ENCODE data around the gene TMEM37.

DNA sequence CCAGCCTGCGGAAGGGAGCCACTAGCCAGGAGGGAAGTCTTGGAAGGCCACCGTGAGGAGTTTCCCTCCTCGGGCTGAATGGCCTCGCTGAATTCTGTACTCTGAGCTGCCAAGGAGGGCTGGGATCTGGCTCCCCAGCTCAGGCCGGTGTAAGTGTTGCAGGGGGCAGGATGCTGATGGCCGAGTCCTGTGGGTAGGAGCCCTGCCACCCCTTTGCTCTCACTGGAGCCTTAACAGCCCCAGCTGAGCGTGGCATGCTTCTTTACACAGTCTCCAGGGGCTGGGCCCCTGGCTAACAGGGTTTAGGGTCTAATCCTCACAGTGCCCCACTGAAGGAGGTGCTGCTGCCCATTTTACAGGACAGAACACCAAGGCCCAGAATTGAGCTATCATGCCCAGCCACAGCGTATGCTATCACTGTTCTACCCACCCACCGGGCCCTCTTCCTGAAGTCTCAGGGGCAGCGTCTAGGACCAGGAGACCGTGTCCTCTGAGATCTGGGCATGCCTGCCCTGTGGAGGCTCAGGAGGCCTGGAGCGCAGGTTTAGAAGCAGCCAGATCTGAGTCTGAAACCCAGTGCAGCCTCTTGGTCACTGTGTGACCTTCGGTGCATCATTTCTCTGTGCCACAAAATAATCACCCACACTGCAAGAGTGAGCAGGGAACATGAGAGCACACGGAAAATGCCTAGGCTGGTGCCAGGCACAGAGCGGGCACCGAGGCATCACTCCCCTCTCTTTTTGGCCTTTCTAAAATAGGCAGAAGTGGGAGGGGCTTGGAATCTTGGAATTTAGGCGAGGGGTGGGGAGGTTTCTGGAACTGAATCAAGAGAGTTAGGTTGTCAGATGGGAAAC is 42.9 kb downstream of the TMEM37 start:
- TF ChIP-seq RBBP5 (IDR thresholded peaks at IDR 0.05; ENCODE audit: borderline replicate concordance, low read depth, low read length) (no peak), CTCF (IDR thresholded peaks at IDR 0.05; ENCODE audit: control extremely low read depth in 1 of 3, insufficient read depth in 1 of 3, low read depth in 1 of 3, low read length in 3 of 3) (no peak), JUND (IDR thresholded peaks at IDR 0.05; ENCODE audit: low read length) (no peak), EZH2 (IDR thresholded peaks at IDR 0.05; ENCODE audit: low read depth, low read length, severe bottlenecking) (no peak), POLR2A (IDR thresholded peaks at IDR 0.05; ENCODE audit: control extremely low read depth in 1 of 2, low read depth in 2 of 2, low read length in 2 of 2) (no peak), CEBPB (IDR thresholded peaks at IDR 0.05; ENCODE audit: low read depth, low read length) (no peak), SP4 (IDR thresholded peaks at IDR 0.05; ENCODE audit: low read length) (no peak), POLR2AphosphoS5 (IDR thresholded peaks at IDR 0.05; ENCODE audit: low read depth, low read length) (no peak), NRF1 (IDR thresholded peaks at IDR 0.05; ENCODE audit: low read depth, low read length) (no peak), TAF7 (optimal IDR thresholded peaks at IDR 0.05; ENCODE audit: borderline replicate concordance, low read depth, low read length) (no peak), RAD21 (IDR thresholded peaks at IDR 0.05 in 1 of 2, conservative IDR thresholded peaks at IDR 0.05 in 1 of 2; ENCODE audit: low read depth in 2 of 2, low read length in 2 of 2) (no peak), ZNF274 (IDR thresholded peaks at IDR 0.05; ENCODE audit: borderline replicate concordance, extremely low read depth, low read length) (no peak)
